H1 (cell line): ENCODE data around the gene DENND1A. TPM values are rescaled to one million over a fixed set of nuclear protein-coding genes. Genes with fewer than 3 reads are reported as not detected.

Source experiments
- CTCF ChIA-PET: fragments of 300-600 bp; sonication (Branson Sonifier 250); formaldehyde crosslinking; loops from one replicate; lab custom pipeline; 2021; ENCODE audit not compliant: partially characterized antibody; lab: Charles Lee
- POLR2A ChIA-PET: fragments of 300-600 bp; sonication (Branson Sonifier 250); formaldehyde crosslinking; loops from one replicate; lab custom pipeline; 2021; ENCODE audit warnings: inconsistent platforms; ENCODE audit not compliant: partially characterized antibody; lab: Charles Lee
- DNase-seq, 2 experiments: peaks; one replicate each; pipeline versions ENCODE4 v3.0.0 to v3.0.0-alpha.2; 2010 to 2022; ENCODE audit warnings: low spot score in 2 of 2, low read depth in 1 of 2, mixed read lengths in 1 of 2
- FAIRE-seq: peaks from 2 replicates; lab custom pipeline; 2011; peaks lifted over from hg19 to GRCh38; lab: Jason Lieb, UNC
- H2AFZ ChIP-seq: 2 replicates; pipeline ENCODE4 v1.8.1; 2012; ENCODE audit warnings: low read length, inconsistent platforms
- H2AK5ac ChIP-seq: 2 replicates; pipeline ENCODE4 v1.6.1; 2013; ENCODE audit warnings: low read depth, low read length
- H2BK120ac ChIP-seq: replicated peaks from 2 replicates; pipeline ENCODE3; 2013; ENCODE audit warnings: low read depth, low read length, inconsistent platforms
- H2BK12ac ChIP-seq: 2 replicates; pipeline ENCODE4 v1.6.1; 2013; ENCODE audit warnings: low read depth, low read length
- H2BK15ac ChIP-seq: 2 replicates; pipeline ENCODE4 v1.6.1; 2013; ENCODE audit warnings: low read length
- H2BK20ac ChIP-seq: 2 replicates; pipeline ENCODE4 v1.6.1; 2013; ENCODE audit warnings: low read length
- H2BK5ac ChIP-seq: 2 replicates; pipeline ENCODE4 v1.6.1; 2013; ENCODE audit warnings: low read depth, low read length
- H3K14ac ChIP-seq: 2 replicates; pipeline ENCODE4 v1.6.1; 2013; ENCODE audit warnings: inconsistent platforms; ENCODE audit not compliant: insufficient read length
- H3K18ac ChIP-seq: 2 replicates; pipeline ENCODE4 v1.6.1; 2013; ENCODE audit warnings: low read length; ENCODE audit errors: extremely low read depth
- H3K23ac ChIP-seq: 2 replicates; pipeline ENCODE4 v1.6.1; 2013; ENCODE audit warnings: inconsistent platforms; ENCODE audit not compliant: insufficient read length
- H3K23me2 ChIP-seq: 2 replicates; pipeline ENCODE4 v1.6.1; 2013; ENCODE audit warnings: low read depth, low read length
- H3K27ac ChIP-seq: 2 replicates; pipeline ENCODE4 v1.6.1; 2011; ENCODE audit warnings: low read depth, low read length, inconsistent platforms
- H3K27me3 ChIP-seq, 4 experiments: replicated peaks in 1 of 4; 1 replicate in 1 of 4; 2 replicates in 3 of 4; pipeline versions ENCODE4 v1.6.1 to v1.8.1; 2011 to 2013; ENCODE audit warnings: low read length in 3 of 4, mild to moderate bottlenecking in 3 of 4, inconsistent platforms in 2 of 4, mixed read lengths in 2 of 4, moderate library complexity in 1 of 4; ENCODE audit not compliant: control insufficient read depth in 3 of 4, insufficient read depth in 3 of 4; ENCODE audit errors: extremely low read depth in 1 of 4
- H3K36me3 ChIP-seq, 4 experiments: 2 replicates each; pipeline versions ENCODE4 v1.6.1 to v1.8.1; 2011 to 2013; ENCODE audit warnings: mild to moderate bottlenecking in 4 of 4, low read length in 3 of 4, moderate library complexity in 2 of 4, control low read depth in 1 of 4, inconsistent platforms in 1 of 4; ENCODE audit not compliant: insufficient read depth in 4 of 4, control insufficient read depth in 2 of 4
- H3K4ac ChIP-seq: replicated peaks from 2 replicates; pipeline ENCODE3; 2013; ENCODE audit warnings: low read length, low read depth, mixed read lengths, inconsistent platforms; ENCODE audit not compliant: insufficient read length
- H3K4me1 ChIP-seq, 4 experiments: replicated peaks in 1 of 4; 1 replicate in 1 of 4; 2 replicates in 3 of 4; pipeline versions ENCODE4 v1.6.1 to v1.8.1; 2011 to 2013; ENCODE audit warnings: low read length in 3 of 4, inconsistent platforms in 2 of 4, mixed read lengths in 1 of 4; ENCODE audit not compliant: insufficient read depth in 4 of 4, control insufficient read depth in 3 of 4
- H3K4me2 ChIP-seq, 2 experiments: 2 replicates each; pipeline versions ENCODE4 v1.6.1 to v1.8.1; 2011 to 2013; ENCODE audit warnings: low read depth in 2 of 2, low read length in 2 of 2, control low read depth in 1 of 2, inconsistent platforms in 1 of 2, mild to moderate bottlenecking in 1 of 2; ENCODE audit not compliant: insufficient read depth in 1 of 2
- H3K4me3 ChIP-seq, 4 experiments: fragments of 200-600, 300-600 bp in 1 of 4; sonication (generic), shearing (Covaris generic), sonication (Bioruptor Twin) in 1 of 4; 2 replicates each; pipeline versions ENCODE4 v1.5.1 to v1.8.1; 2011 to 2016; ENCODE audit warnings: low read length in 4 of 4, low read depth in 3 of 4, control low read depth in 2 of 4, inconsistent platforms in 2 of 4, mild to moderate bottlenecking in 2 of 4, mixed read lengths in 1 of 4, moderate library complexity in 1 of 4; ENCODE audit not compliant: insufficient read depth in 2 of 4; ENCODE audit errors: extremely low read depth in 1 of 4
- H3K56ac ChIP-seq: replicated peaks from 2 replicates; pipeline ENCODE3; 2013; ENCODE audit warnings: low read depth, mild to moderate bottlenecking, mixed read lengths, low read length, inconsistent platforms; ENCODE audit not compliant: insufficient read length
- H3K79me1 ChIP-seq: 2 replicates; pipeline ENCODE4 v1.6.1; 2013; ENCODE audit warnings: low read depth, low read length, control low read depth
- H3K79me2 ChIP-seq, 2 experiments: 2 replicates each; pipeline versions ENCODE4 v1.6.1 to v1.8.1; 2012 to 2013; ENCODE audit warnings: low read length in 2 of 2, mild to moderate bottlenecking in 2 of 2, inconsistent platforms in 1 of 2; ENCODE audit not compliant: insufficient read depth in 2 of 2, control insufficient read depth in 1 of 2
- H3K9ac ChIP-seq, 4 experiments: replicated peaks in 1 of 4; 1 replicate in 1 of 4; 2 replicates in 3 of 4; pipeline versions ENCODE4 v1.6.1 to v1.8.1; 2011 to 2013; ENCODE audit warnings: low read depth in 3 of 4, low read length in 3 of 4, control low read depth in 2 of 4, mild to moderate bottlenecking in 2 of 4, moderate library complexity in 2 of 4, inconsistent platforms in 1 of 4; ENCODE audit errors: extremely low read depth in 1 of 4
- H3K9me3 ChIP-seq, 2 experiments: 2 replicates each; pipeline versions ENCODE4 v1.6.1 to v1.8.1; 2012 to 2013; ENCODE audit warnings: mild to moderate bottlenecking in 2 of 2, moderate library complexity in 2 of 2, control low read depth in 1 of 2, inconsistent platforms in 1 of 2, low read depth in 1 of 2, low read length in 1 of 2, mixed read lengths in 1 of 2; ENCODE audit not compliant: insufficient read depth in 2 of 2
- H4K20me1 ChIP-seq, 2 experiments: replicated peaks in 1 of 2; 2 replicates each; pipeline versions ENCODE3 to v1.8.1; 2011 to 2013; ENCODE audit warnings: inconsistent platforms in 2 of 2, low read length in 2 of 2, mild to moderate bottlenecking in 1 of 2; ENCODE audit not compliant: insufficient read depth in 2 of 2, control insufficient read depth in 1 of 2
- H4K5ac ChIP-seq: 2 replicates; pipeline ENCODE4 v1.6.1; 2013; ENCODE audit warnings: low read length, low read depth, mixed read lengths, inconsistent platforms; ENCODE audit not compliant: insufficient read length
- H4K8ac ChIP-seq: 2 replicates; pipeline ENCODE4 v1.8.0; 2013; ENCODE audit warnings: mild to moderate bottlenecking, moderate library complexity, low read length, inconsistent platforms; ENCODE audit not compliant: insufficient read depth; ENCODE audit errors: extremely low read depth
- H4K91ac ChIP-seq: replicated peaks from 2 replicates; pipeline ENCODE3; 2013; ENCODE audit warnings: low read length, mixed read lengths, inconsistent platforms; ENCODE audit not compliant: insufficient read length
- ATF3 ChIP-seq: IDR thresholded peaks from 2 replicates; pipeline ENCODE4 v1.6.1; 2011; ENCODE audit warnings: low read depth, mild to moderate bottlenecking, low read length; ENCODE audit not compliant: insufficient read depth
- CHD2 ChIP-seq: IDR thresholded peaks from 2 replicates; pipeline ENCODE4 v1.6.1; 2012; ENCODE audit warnings: low read length, improper control_type of control experiment
- CREB1 ChIP-seq: IDR thresholded peaks from 2 replicates; pipeline ENCODE4 v1.6.1; 2012; ENCODE audit warnings: inconsistent platforms
- CTBP2 ChIP-seq: IDR thresholded peaks from 2 replicates; pipeline ENCODE4 v1.7.0; 2011; ENCODE audit warnings: borderline replicate concordance, mild to moderate bottlenecking, moderate library complexity, mixed read lengths, low read length; ENCODE audit not compliant: insufficient read depth, insufficient read length
- EZH2 ChIP-seq: fragments of 200-600 bp; sonication (generic); IDR thresholded peaks from 2 replicates; pipeline ENCODE4 v1.7.1; 2012; ENCODE audit warnings: low read depth, mild to moderate bottlenecking, moderate library complexity, low read length, inconsistent platforms; ENCODE audit not compliant: severe bottlenecking
- HDAC6 ChIP-seq: IDR thresholded peaks from one replicate; pipeline ENCODE4 v1.7.1; 2012; ENCODE audit warnings: low read depth, mild to moderate bottlenecking, inconsistent platforms, low read length, moderate library complexity
- KDM5A ChIP-seq: fragments of 200-600 bp; IDR thresholded peaks from 2 replicates; pipeline ENCODE4 v1.7.1; 2012; ENCODE audit warnings: mild to moderate bottlenecking, low read length, inconsistent platforms, mixed read lengths
- RBBP5 ChIP-seq: IDR thresholded peaks from 2 replicates; pipeline ENCODE4 v1.7.1; 2012; ENCODE audit warnings: low read depth, mild to moderate bottlenecking, inconsistent platforms, low read length, moderate library complexity, borderline replicate concordance
- SAP30 ChIP-seq: fragments of 300-600 bp; sonication (generic); IDR thresholded peaks from 2 replicates; pipeline ENCODE4 v1.7.1; 2012; ENCODE audit warnings: low read length, moderate library complexity, mild to moderate bottlenecking, inconsistent platforms; ENCODE audit not compliant: insufficient read depth, insufficient replicate concordance
- TCF12 ChIP-seq: IDR thresholded peaks from 2 replicates; pipeline ENCODE4 v1.6.1; 2011; ENCODE audit warnings: low read depth, mild to moderate bottlenecking, low read length
- YY1 ChIP-seq: IDR thresholded peaks from 2 replicates; pipeline ENCODE4 v1.6.1; 2011; ENCODE audit warnings: low read depth, mild to moderate bottlenecking, low read length
- WGBS, 2 experiments: shearing (Covaris generic) in 1 of 2; methylation state at CpG; one replicate each; pipeline versions ENCODE4 v1.1.6 to v1.1.7; 2013 to 2015; ENCODE audit warnings: low lambda C conversion rate in 2 of 2, mixed read lengths in 2 of 2, inconsistent platforms in 1 of 2, low coverage in 1 of 2, missing lambda C conversion rate in 1 of 2; ENCODE audit not compliant: insufficient replicate concordance in 2 of 2, insufficient coverage in 1 of 2, insufficient read length in 1 of 2; ENCODE audit errors: extremely low coverage in 1 of 2, missing lambda C conversion rate in 1 of 2; 5-methylcytosine and 5-hydroxymethylcytosine counted together
- polyA plus RNA-seq, 7 experiments: library from polyadenylated mRNA; depleted of rRNA in 3 of 7; stranded (reverse) in 5 of 7; unstranded in 2 of 7; fragments of >200 nt in 5 of 7; fragments of 200-250 nt in 2 of 7; gene quantifications; 1 replicate in 5 of 7; 2 replicates in 1 of 7; 4 replicates in 1 of 7; pipeline versions ENCODE4 v1.2.1 to v1.2.3, GENCODE V29; 2011 to 2013; ENCODE audit warnings: missing spikeins in 2 of 7, mixed read lengths in 2 of 7
- total RNA-seq: library from RNA; stranded (reverse); fragmentation: NEBNext Ultra II Directional; extraction: Animal tissue kit (Norgen Biotek cat#: 25700); gene quantifications from 2 replicates; pipeline ENCODE4 v1.2.1, GENCODE V29; 2021
- TF ChIP-seq, protein P1 (sequence below): IDR thresholded peaks from 2 replicates; pipeline ENCODE4 v1.6.1; 2012; ENCODE audit warnings: low read length, inconsistent platforms

The DENND1A gene
- total and polyA plus RNA-seq, 2 of the 8 experiments (the other 6 are each of a cell fraction or from before 2014, with no cell fraction given): 24.1 to 26.4 TPM

GRCh38 chr9:123637606-123637944 is 292.4 kb downstream of the DENND1A start:
- no peaks in the 10 kb centered on the region for H3K79me1 ChIP-seq
- H2BK5ac ChIP-seq: no peak overlapping the region
- no peak overlapping the region for H2AFZ ChIP-seq
- H2BK12ac ChIP-seq: no peak overlapping the region
- H3K18ac ChIP-seq: no peak overlapping the region
- no peak overlapping the region for H3K9ac ChIP-seq
- H3K14ac ChIP-seq: no peak overlapping the region
- WGBS, 2 experiments: 91% methylated on average over 2 of the region's 3 CpGs; no CpG with 5 or more reads in 1 of the 2 experiments
- no peaks in the 10 kb centered on the region for H3K79me2 ChIP-seq
- H2BK15ac ChIP-seq: no peak overlapping the region
- H2AK5ac ChIP-seq: no peak overlapping the region
- no peak overlapping the region for H3K4me3 ChIP-seq
- FAIRE-seq: no peak
- H2BK20ac ChIP-seq: no peak overlapping the region
- no peak overlapping the region for H3K56ac ChIP-seq
- H3K36me3 ChIP-seq: no peaks in the 10 kb centered on the region
- H4K91ac ChIP-seq: no peak overlapping the region
- H4K8ac ChIP-seq: no peak overlapping the region
- peaks cover 0 to 2% of the 10 kb centered on the region in 2 experiments for H4K20me1 ChIP-seq
- no peaks in the 10 kb centered on the region; the same call in 1 of the 2 replicates for H3K23me2 ChIP-seq
- POLR2A ChIA-PET: interaction anchor here (1.2 kb wide), 1 partner anchor 10 kb away, joined by 5 read pairs; no protein-coding TSS in a partner anchor
- H4K5ac ChIP-seq: no peak overlapping the region
- H3K27me3 ChIP-seq: no peaks in the 10 kb centered on the region; a peak in 1 of 7 replicates
- no peak overlapping the region for H2BK120ac ChIP-seq
- H3K4me1 ChIP-seq: no peaks in the 10 kb centered on the region
- H3K23ac ChIP-seq: no peak overlapping the region
- DNase-seq: no peak
- no peak overlapping the region for H3K27ac ChIP-seq
- no peak overlapping the region for H3K4me2 ChIP-seq
- no peak overlapping the region for H3K4ac ChIP-seq
- CTCF ChIA-PET: interaction anchor here (0.7 to 1.9 kb wide), 5 partner anchors 15 to 190 kb away, joined by 3 to 4 read pairs (median 3); no protein-coding TSS in a partner anchor
- no peaks in the 10 kb centered on the region for H3K9me3 ChIP-seq
- TF ChIP-seq TCF12 (no peak), KDM5A (no peak), CTBP2 (no peak), RBBP5 (no peak), CHD2 (no peak), HDAC6 (no peak), SAP30 (no peak), CREB1 (no peak), ATF3 (no peak), EZH2 (no peak), YY1 (no peak)
- TF ChIP-seq, protein P1, sequence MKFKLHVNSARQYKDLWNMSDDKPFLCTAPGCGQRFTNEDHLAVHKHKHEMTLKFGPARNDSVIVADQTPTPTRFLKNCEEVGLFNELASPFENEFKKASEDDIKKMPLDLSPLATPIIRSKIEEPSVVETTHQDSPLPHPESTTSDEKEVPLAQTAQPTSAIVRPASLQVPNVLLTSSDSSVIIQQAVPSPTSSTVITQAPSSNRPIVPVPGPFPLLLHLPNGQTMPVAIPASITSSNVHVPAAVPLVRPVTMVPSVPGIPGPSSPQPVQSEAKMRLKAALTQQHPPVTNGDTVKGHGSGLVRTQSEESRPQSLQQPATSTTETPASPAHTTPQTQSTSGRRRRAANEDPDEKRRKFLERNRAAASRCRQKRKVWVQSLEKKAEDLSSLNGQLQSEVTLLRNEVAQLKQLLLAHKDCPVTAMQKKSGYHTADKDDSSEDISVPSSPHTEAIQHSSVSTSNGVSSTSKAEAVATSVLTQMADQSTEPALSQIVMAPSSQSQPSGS: no peak
